ENCODE results near the gene ARHGAP26. TPM values are rescaled to one million over a fixed set of nuclear protein-coding genes. Genes with fewer than 3 reads are reported as not detected.
A peak's percentile ranks its signal among the peaks of the same experiment; 100 is the strongest.

The ARHGAP26 gene
- total and polyA plus RNA-seq, 7 donors = 5.4 to 25.5 (median 19.1) TPM

- no peak for DNase-seq
- peaks cover 0 to 29% (median 26%) of the 10 kb centered on the region in 4 donors for H3K4me1 ChIP-seq
- TF ChIP-seq CTCF (IDR thresholded peaks at IDR 0.05) = no peak
- no peak for TF ChIP-seq POLR2AphosphoS5 (IDR thresholded peaks at IDR 0.05)
- TF ChIP-seq POLR2A (IDR thresholded peaks at IDR 0.05) = no peak
- TF ChIP-seq EP300 (IDR thresholded peaks at IDR 0.05) = no peak
- WGBS, 2 donors = 33 to 78% methylated on average over 9 of the region's 9 CpGs
- no peaks in the 10 kb centered on the region for H3K27me3 ChIP-seq
- no peak overlapping the region for H3K4me3 ChIP-seq
- H3K9me3 ChIP-seq = no peaks in the 10 kb centered on the region
- no peaks in the 10 kb centered on the region for H3K36me3 ChIP-seq
- no peak overlapping the region for H3K27ac ChIP-seq
- intact Hi-C loops (cut with DNase I) = loop anchor here (5.0 kb wide), 1 partner anchor 262 kb away; the partner anchor contains the start of gene NR3C1
Observed at GRCh38 chr5:143140492-143141203, 370.5 kb downstream of the ARHGAP26 start.

- 83 to 89% methylated on average over 6 of the region's 6 CpGs for WGBS, 2 donors
- peaks cover 0 to 39% (median 36%) of the 10 kb centered on the region in 4 donors for H3K4me1 ChIP-seq
- intact Hi-C loops (cut with DNase I) = loop anchor here (1.0 to 5.0 kb wide), 2 partner anchors 118 to 261 kb away; partner anchors contain the start of gene NR3C1
Observed at GRCh38 chr5:143141652-143142051, 371.5 kb downstream of the ARHGAP26 start.

GRCh38 chr5:143142596-143143435 is 372.6 kb downstream of the ARHGAP26 start:
- Histone ChIP-seq H3K4me3 (no peak overlapping the region), H3K27ac (peak overlapping the region; percentile 66 to 77 (median 70)), H3K27me3 (no peaks in the 10 kb centered on the region), H3K4me1 (peaks cover 0 to 45% (median 38%) of the 10 kb centered on the region in 4 donors), H3K9me3 (no peaks in the 10 kb centered on the region), H3K36me3 (no peaks in the 10 kb centered on the region)
- 85 to 90% methylated on average over 8 of the region's 8 CpGs for WGBS, 2 donors
- intact Hi-C loops (cut with DNase I) = loop anchor here (1.0 to 5.0 kb wide), 2 partner anchors 120 to 259 kb away; partner anchors contain the start of gene NR3C1
- TF ChIP-seq POLR2A (IDR thresholded peaks at IDR 0.05) (no peak), POLR2AphosphoS5 (IDR thresholded peaks at IDR 0.05) (peak; percentile 85 to 92 (median 88)), EP300 (IDR thresholded peaks at IDR 0.05) (peak; percentile 39 to 76 (median 61)), CTCF (IDR thresholded peaks at IDR 0.05) (no peak)
- peak; percentile 81 for DNase-seq

More at GRCh38 chr5:143141652-143142051, 371.5 kb downstream of the ARHGAP26 start:
- TF ChIP-seq POLR2AphosphoS5 (IDR thresholded peaks at IDR 0.05) (no peak), EP300 (IDR thresholded peaks at IDR 0.05) (no peak), CTCF (IDR thresholded peaks at IDR 0.05) (no peak), POLR2A (IDR thresholded peaks at IDR 0.05) (no peak)
- no peak overlapping the region for H3K4me3 ChIP-seq
- no peaks in the 10 kb centered on the region for H3K27me3 ChIP-seq
- no peak overlapping the region for H3K27ac ChIP-seq
- no peak for DNase-seq
- no peaks in the 10 kb centered on the region for H3K9me3 ChIP-seq
- H3K36me3 ChIP-seq = no peaks in the 10 kb centered on the region

- Histone ChIP-seq H3K36me3 (no peaks in the 10 kb centered on the region), H3K4me1 (peaks cover 0 to 48% (median 40%) of the 10 kb centered on the region in 4 donors), H3K27me3 (no peaks in the 10 kb centered on the region), H3K4me3 (no peak overlapping the region), H3K27ac (peak overlapping the region in 3 of 4 donors; percentile 66 to 77 (median 73)), H3K9me3 (no peaks in the 10 kb centered on the region)
- DNase-seq = no peak
- intact Hi-C loops (cut with DNase I) = loop anchor here (5.0 kb wide), 1 partner anchor 258 kb away; the partner anchor contains the start of gene NR3C1
- 97 to 98% methylated on average over 3 of the region's 3 CpGs for WGBS, 2 donors
- TF ChIP-seq POLR2A (IDR thresholded peaks at IDR 0.05) = no peak
- TF ChIP-seq POLR2AphosphoS5 (IDR thresholded peaks at IDR 0.05) = no peak
- no peak for TF ChIP-seq CTCF (IDR thresholded peaks at IDR 0.05)
- TF ChIP-seq EP300 (IDR thresholded peaks at IDR 0.05) = no peak
Observed at GRCh38 chr5:143143973-143144372, 373.8 kb downstream of the ARHGAP26 start.

Measured in sigmoid colon (tissue), 7 donors.